ENCODE measurements around the gene SPC25.

- TF ChIP-seq CTCF (IDR thresholded peaks at IDR 0.05) (no peak), POLR2A (IDR thresholded peaks at IDR 0.05) (no peak), EP300 (IDR thresholded peaks at IDR 0.05; ENCODE audit: low read depth) (no peak), POLR2AphosphoS5 (IDR thresholded peaks at IDR 0.05) (no peak)
Observed at GRCh38 chr2:168850846-168851245, 39.4 kb downstream of the SPC25 start.

Measured in transverse colon (tissue), 4 donors.